HG03558 (cell line): ENCODE measurements around the gene ZNF362.
"Not testable (repeated sequence)": the region's sequence is repeated elsewhere in the genome, so short reads cannot be mapped to it uniquely, and the experiment has no call there.

Source experiments
- ATAC-seq: cut with Tn5 transposase; IDR thresholded peaks from one replicate; pipeline ENCODE4 v1.9.1; 2021; ENCODE audit warnings: moderate number of reproducible peaks; ENCODE audit not compliant: unreplicated experiment; ENCODE audit errors: extremely low read depth

The ZNF362 gene, protein sequence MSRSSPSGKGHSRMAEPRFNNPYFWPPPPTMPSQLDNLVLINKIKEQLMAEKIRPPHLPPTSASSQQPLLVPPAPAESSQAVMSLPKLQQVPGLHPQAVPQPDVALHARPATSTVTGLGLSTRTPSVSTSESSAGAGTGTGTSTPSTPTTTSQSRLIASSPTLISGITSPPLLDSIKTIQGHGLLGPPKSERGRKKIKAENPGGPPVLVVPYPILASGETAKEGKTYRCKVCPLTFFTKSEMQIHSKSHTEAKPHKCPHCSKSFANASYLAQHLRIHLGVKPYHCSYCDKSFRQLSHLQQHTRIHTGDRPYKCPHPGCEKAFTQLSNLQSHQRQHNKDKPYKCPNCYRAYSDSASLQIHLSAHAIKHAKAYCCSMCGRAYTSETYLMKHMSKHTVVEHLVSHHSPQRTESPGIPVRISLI

DNA sequence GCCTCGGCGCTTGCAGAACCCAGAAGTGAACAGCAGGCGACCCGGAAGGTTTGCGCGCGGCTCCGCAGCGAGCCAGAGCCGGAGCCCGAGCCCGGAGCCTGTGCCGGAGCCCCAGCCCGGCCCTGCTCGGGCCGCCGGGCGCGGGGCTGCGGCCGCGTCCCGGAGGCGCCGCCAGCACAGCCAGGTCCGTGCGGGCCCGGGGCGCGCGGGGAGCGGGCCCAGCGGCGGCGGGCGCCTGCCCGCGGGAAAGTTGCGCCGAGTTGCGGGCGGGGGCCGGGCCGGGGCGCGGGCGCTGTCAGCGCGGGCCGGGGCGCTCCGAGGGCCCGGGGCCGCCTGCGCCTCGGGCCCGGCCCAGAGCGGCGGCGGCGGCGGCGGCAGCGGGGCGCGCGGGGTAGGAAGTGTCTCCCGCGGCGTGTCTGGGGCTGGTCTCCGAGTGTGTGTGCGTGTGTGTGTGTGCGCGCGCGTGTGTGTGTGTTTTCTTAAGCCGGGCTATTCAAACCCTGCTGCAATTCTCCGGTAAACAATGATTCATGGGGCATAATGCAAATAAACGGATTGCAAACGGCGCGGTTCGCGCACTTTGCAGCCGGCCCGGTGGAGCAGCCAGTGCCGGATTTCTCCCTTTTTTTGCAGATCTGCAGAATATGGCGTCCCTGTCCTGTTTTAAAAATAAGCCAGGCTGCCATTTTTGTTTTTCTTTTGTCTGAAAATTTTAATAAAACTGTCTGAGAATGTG is at the start of gene ZNF362:
Gene ZNF362, plus strand, starts transcription at position 22 of the 736 bp plus-strand sequence. CDS start 14,083 bp downstream, outside the sequence.
- no peak for ATAC-seq

DNA sequence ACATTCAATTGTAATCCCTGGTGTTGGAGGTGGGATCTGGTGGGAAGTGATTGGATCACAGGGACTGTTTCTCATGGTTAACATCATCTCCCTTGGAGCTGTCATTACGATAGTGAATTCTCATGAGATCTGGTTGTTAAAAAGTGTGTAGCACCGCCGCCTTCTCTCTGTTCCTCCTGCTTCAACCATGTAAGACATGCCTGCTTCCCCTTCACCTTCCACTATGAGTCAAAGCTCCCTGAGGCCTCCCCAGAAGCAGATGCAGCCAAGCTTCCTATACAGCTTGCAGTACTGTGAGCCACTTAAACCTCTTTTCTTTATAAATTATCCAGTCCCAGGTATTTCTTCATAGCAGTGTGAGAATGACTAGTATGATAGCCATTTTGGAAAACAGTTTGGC is 44.3 kb upstream of the ZNF362 start:
- no peak for ATAC-seq

DNA sequence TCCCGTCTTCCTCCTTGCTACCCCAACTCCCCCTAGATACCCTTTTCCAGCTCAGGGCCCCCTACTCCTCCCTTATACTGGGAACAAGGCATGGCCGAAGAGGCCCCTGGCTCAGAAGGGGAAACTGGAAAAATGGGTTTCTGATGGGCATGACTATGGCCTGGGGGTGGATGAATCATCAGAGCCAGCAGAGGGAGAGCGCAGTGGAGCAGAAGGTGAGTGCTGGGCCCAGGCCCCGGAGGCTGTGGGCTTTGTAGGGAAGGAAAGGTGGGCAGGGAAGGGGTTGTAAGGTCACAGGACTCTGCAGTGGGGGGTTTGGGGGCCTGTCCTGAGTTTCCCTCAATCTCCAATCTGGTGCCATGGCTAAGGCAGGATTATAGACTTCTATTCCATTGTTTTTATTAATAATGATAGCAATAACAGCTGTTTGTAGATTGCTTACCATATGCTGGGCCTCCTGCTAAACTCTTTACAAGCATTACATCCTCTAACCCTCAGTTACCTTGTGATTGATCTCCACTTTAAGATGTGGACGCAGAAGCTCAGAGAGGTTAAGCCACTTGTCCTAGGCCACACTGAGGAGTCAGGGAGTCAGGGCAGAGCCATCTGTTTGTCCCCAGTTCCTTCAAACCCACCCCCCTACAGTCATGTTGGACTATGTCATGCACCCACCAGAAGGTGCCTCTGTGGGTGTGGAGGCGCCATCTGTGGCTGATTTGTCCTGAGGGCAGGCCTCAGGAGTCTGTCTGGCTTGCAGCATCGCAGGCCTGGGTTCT is 36.2 kb upstream of the ZNF362 start:
- ATAC-seq: no peak

DNA sequence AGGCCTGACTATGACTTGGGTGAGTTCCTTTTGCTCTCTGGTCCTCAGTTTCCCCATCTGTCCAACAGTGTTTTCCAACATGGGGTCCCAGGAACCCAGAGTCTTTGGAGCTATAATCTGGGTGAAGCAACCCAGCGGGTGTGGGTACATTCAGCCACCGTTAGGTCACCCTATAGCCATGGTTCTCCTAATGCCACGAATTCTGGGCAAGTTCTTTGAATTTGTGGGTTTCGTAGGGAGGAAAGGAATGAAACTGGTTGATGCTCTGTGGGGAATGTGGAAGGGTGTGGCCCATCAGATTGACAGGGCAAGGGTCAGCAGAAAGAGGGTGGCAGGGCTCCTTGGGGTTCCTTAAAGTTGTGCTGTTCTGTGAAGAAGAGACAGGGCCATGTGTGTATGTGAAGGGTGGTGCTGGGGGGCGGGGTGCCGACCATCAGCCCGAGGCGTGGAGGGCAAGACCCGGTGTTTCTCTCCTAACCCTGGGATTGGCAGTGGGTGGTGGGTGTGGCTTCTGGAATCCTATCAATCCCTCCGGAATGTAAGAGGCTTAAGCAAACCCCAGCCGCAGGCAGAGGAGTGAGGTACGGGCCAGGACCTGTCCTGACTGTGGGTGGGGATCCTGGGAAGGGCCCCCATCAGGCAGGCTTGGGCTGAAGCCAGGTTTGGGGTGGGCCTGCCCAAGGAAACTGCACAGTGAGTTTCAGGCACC is 35.5 kb upstream of the ZNF362 start:
- no peak for ATAC-seq

DNA sequence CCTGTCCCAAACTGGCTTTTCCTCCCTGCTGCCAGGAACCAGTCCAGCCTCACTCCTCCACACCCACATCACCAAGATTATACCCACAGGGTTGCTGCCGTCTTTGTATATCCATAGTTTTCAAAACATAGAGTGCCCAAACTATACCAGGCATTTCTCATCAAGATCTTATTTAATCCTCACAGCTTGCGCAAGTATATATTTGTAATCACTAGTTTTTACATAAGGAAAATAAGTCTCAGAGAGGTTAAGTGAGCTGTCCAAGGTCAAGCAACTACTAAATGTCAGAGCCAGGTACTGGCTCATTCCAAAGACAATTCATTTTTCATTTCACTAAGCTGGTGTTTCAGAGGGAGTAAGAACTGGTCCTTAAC is 34.9 kb upstream of the ZNF362 start:
- no peak for ATAC-seq

DNA sequence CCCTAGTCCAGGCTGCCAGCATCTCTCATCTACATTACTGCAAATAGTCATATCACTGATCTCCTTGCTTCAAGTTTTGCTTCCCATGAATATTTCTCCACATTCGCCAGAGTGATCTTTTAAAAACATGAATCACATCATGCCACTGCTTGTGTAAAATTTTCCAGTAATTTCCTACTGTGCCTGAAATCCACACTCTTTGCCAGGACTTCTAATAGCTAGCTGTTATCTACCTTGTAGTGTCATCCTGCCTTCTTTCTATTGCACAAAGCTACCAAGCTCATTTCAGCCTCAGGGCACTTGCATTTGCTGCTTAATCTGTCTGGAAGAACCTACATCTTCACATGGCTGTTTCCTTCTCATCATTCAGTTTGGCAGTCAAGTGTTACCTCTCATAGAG is 33.9 kb upstream of the ZNF362 start:
- no peak for ATAC-seq

DNA sequence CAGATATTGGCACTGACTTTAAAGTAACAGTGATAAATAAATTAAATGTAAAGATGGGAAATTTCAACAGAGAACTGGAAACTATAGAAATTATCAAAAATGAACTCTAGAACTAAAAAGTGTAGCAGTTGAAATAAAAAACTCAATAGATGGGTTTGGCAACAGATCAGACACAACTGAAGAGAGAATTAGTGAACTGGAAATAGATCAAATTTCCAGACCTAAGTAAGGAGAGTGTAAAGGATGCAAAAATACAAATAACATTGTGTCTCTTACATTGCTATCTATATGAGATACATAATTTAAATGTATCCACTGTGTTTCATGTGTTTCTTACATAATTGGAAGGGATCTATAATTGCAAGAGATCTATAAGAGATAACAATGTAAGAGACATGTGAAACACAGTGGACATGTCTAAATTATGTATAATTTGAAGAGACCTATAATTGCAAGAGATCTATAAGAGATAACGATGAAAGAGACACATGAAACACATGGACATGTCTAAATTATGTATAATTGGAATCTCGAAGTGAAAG is 32.1 kb upstream of the ZNF362 start:
- ATAC-seq: no peak

DNA sequence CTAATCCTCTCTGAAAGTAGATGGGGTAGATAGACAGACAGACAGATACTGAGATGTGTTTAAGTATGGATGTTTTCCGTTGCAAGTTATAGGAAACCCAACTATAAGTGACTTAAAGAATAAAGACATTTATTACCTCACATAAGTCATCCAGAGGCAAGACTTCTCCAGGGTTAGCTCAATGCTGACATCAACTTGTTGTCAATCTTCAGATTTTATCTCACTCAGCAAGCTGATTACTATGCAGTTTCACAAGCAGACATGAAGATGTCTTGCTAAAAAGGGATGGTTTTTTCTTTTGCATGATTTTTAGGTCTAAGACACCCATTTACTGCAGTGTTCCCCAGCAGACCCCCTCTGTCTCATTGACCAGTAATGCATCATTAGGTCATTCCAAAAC is 30.7 kb upstream of the ZNF362 start:
- no peak for ATAC-seq

DNA sequence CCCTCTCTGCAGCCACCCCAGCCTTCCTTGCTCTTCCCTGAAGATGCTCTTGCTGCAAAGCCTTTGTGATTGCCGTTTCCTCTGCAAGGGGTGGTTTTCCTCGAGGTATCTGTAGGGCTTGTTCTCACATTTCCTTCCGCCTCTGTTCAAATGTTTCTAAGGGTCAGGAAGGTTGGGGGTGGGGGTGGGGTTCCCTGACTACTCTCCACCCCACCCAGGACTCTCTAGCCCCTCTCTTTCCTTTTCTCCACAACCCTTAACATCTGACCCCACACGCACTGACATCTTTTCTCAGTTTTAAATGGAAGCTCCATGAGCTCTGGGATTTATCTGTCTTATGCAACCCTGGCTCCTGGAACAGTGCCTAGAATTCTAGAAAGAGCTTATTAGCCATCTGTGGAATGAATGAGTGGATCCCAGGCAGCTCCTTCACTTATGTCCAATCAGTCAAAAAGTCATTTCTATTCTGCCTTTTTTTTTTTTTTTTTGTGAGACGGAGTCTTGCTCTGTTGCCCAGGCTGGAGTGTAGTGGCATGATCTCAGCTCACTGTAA is 27.3 kb upstream of the ZNF362 start:
- ATAC-seq: no peak

DNA sequence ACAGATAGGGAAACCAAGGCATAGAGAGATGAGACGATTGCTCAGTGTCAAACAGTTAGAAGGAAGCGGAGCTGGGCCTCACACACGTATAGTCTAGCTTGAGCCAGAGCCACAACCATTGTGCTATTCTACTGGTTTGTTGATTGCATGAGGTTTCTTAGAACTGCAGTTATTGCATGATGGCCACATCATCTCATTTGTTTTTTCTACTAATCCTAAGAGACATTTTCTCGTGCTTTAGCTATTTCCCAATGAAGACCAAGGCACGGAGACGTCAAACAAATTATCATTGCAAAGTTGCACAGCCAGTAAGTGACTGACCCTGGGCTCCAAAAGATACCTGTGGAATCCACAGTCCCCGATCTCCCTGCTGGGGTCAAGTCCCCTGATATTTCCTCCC is 25.1 kb upstream of the ZNF362 start:
- ATAC-seq: no peak

DNA sequence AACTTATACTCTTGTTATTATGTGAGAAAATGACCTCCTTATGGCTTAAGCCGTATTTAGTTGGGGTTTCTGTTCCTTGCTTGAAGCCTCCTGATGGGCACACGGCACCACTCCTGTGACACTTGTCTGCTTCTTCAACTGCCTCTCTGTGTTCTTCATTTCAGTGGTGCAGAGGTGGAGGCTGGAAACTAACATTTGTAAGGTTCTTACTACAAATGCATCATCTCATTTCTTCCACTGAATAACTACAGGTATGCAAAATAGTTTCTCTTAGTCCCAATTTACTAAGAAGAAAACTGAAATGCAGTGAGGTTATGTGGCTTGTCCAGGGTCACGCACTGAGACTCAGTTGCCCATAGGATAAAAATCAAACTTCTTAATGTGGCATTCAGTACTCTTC is 23.6 kb upstream of the ZNF362 start:
- no peak for ATAC-seq

DNA sequence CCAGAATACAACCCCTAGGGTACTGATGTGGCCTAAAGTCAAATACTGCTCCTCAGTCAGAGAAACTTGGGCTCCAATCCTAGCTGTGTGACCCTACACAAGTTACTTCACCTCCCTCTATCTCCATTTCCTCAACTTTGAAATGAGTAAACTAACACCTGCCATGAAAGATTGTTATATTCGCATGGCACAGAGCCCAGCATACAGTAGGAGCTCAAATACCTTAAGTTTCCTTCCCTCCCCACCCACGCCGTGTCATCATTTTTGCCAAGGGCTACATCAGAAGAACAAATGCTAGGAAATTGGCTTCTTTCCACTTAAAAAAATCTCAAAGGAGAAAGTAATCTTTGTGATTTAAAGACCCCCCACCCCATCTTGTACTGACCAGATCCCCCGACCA is 22.2 kb upstream of the ZNF362 start:
- ATAC-seq: no peak

DNA sequence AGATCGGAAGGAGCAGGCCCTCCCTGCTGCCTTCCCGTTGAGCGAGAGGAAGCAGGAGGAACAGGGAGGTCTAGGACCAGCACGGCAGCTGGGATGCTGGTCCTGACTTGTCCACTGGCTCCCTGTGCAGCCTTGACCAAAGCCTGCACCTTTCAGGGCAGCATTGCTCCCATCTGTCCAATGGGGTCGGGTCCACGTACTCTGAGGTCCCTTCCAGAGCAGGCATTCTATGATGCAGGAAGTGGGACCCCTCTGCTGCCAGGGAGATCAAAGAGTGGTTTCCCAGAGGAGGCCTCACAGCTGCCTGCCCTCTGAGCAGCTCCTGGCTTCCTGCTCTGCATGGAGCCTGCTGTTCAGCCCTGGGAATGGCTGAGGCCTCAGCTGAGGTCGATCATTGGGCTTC is 21.7 kb upstream of the ZNF362 start:
- ATAC-seq: no peak

DNA sequence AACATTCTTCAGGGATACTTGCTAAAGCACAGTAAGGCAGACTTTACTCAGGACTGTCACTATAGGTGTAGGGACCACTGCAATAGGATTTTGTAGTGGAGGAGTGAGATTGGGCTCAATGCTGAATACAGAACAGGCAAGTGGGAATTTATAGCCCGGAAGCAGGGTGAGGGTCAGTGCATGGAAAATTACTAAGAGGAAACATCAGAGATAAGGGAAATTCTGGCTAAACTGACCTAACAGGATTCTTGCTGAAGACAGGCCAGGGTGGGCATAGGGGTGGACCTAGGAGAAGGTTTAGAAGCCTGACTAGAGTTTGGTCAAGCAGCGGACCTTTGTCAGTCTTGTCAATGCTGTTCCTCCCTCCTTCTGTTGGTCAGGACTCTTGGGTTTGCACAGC is 20.8 kb upstream of the ZNF362 start:
- no peak for ATAC-seq

DNA sequence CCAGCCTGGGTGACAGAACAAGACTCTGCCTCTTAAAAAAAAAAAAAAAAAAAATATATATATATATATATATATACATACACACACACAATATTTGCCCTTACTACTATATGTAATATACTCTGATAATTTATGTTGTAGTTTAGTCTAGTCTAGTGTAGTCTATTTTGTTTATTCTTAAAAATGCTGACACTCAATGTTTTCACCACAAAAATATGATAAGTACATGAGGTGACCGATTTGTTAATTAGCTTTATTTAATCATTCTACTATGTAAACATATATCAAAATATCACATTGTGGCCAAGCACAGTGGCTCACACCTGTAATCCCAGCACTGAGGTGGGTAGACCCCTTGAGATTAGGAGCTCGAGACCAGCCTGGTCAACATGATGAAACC is 19.8 kb upstream of the ZNF362 start:
- no peak for ATAC-seq

DNA sequence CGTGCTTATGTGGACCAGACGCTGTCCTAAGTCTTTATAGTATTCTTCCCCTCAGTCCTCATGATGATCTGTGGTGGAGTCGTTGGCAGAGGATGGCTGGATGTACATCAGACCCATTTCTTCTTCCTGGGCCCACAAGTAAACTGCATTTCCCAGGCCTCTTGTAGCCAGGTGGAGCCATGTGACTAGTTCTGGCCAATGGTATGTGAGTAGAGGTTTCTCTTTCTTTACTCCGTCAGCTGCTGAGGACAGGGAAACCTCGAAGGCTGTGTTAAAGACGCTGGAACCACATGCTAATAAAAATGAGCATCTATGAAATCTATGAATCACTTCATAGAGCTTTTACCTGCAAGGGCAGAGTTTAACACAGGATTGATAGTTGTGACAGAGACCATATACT is 18.7 kb upstream of the ZNF362 start:
- no peak for ATAC-seq

DNA sequence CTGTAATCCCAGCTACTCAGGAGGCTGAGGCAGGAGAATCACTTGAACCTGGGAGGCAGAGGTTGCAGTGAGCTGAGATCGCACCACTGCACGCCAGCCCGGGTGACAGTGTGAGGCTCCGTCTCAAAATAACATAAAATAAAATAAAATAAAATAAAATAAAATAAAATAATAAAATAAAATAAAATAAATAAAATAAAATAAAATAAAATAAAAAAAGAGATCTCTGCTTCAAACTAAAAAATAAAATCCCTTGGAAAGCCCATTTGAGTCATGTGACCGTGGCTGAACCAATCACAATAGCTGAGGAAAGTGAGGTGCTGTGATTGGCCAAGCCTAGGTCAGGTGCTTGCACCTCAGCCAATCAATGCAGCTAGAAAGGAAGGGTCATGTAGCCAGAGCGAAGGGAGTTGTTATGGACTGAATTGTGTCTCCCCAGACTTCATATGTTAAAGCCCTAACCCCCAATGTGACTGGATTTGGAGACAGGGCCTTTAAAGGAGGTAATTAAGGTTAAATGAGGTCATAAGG is 18.0 kb upstream of the ZNF362 start:
- not testable (repeated sequence) for ATAC-seq

DNA sequence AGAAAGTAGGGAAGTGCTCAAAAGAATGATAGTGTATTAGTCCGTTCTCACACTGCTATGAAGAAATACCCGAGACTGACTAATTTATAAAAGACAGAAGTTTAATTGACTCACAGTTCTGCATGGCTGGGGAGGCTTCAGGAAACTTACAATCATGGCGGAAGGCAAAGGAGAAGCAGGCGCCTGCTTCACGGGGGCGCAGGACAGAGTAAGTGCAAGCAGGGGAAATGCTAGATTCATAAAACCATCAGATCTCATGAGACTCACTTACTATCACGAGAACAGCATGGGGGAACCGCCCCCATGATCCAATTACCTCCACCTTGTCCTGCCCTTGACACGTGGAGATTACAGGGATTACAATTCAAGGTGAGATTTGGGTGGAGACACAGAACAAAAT is 16.9 kb upstream of the ZNF362 start:
- ATAC-seq: not testable (repeated sequence)

DNA sequence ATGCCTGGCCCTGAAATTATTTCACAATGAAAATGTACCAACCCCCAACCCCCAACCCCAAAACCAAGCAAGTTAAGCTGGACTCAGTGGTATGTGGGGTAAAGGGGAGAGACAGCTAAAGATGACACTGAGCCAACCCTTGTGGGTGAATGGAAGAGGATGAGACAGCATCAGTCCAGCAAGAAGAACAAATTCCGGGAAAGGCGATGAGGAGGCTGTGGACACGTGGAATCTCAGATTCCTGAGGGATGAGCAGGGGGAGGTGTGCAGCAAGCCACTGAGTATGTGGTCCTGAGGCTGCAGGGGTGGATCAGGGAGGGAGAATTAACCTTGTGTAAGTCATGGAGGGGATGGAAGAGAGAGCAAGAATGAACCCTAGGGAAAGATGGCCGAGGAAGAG is 14.4 kb upstream of the ZNF362 start:
- ATAC-seq: no peak

DNA sequence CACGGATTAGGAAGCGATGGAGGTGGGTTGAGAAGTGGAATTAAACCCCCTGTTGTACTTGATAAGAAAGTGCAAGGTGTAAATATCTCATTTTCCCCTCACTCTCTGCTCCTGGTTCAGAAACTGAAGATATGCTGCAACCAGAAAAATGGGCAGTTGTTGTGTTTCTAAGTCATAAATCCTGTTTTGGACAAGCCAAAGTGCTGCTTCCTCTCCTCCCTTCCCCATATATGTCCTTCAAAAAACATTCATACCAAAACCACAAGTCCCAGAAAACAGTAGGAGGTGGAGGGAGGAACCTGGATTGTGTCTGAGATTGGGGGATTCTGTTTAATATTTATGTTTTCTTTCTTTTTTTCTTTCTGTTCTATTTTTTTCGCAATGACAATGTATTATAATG is 13.6 kb upstream of the ZNF362 start:
- no peak for ATAC-seq
